Measurements from ENCODE around the gene PRPF38B.
"Not testable (repeated sequence)": the region's sequence is repeated elsewhere in the genome, so short reads cannot be mapped to it uniquely, and the experiment has no call there.

Gene PRPF38B

DNA sequence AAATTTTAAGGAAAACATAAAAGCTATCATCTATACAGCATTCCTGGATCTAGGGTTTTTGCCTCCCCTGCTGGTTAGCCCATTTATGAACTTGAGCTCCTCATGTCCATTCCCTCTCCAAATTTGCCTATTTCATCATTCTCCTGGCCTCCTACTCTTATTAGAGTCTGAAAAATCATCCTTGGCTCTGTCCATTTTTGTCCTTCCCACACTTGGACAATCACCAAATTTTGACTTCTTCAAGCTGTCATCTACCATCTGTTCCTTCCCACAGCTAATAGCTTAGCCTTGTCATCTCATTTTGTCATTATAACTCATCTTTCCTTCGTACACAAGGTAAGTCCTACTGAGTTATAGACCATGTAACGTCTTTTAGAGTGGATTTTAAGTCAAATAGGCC lies 29.0 kb upstream of the PRPF38B start:
- peaks cover 2% of the 10 kb centered on the region for H3K79me2 ChIP-seq (ENCODE audit: control insufficient read depth, insufficient read depth, low read length, unreplicated experiment)
- peaks cover 11% of the 10 kb centered on the region for H3K4me1 ChIP-seq (ENCODE audit: control insufficient read depth, insufficient read depth, low read length, unreplicated experiment)
- no peak overlapping the region for H3K4me3 ChIP-seq (ENCODE audit: low read depth, low read length)
- no peaks in the 10 kb centered on the region for H3K27me3 ChIP-seq (ENCODE audit: insufficient read depth, low read length)
- no peaks in the 10 kb centered on the region for H3K36me3 ChIP-seq (ENCODE audit: insufficient read depth, low read length)
- H3K27ac ChIP-seq (ENCODE audit: low read depth, low read length) = no peak overlapping the region
- H2AFZ ChIP-seq (ENCODE audit: low read length, unreplicated experiment) = no peak overlapping the region

DNA sequence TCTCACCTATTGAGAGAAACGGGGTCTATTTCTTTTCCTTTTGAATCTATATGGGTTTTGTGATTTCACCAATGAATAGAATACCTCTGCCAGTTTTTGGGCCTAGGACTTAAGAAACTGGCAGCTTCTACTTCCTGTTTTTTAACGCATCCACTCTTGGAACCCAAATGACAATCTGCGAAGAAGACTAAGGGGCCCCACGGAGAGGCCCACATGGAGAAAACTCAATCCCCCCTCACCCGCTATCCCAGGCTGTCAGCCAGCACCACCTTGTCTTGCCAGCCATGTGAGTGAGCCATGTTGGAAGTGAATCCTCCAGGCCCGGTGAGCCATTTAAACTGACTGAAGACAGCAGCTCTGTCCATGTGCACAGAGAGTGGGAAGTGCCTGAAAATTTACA lies 27.6 kb upstream of the PRPF38B start:
- no peak overlapping the region for H2AFZ ChIP-seq (ENCODE audit: low read length, unreplicated experiment)
- H3K79me2 ChIP-seq (ENCODE audit: control insufficient read depth, insufficient read depth, low read length, unreplicated experiment) = peaks cover 2% of the 10 kb centered on the region
- no peak overlapping the region for H3K4me3 ChIP-seq (ENCODE audit: low read depth, low read length)
- no peaks in the 10 kb centered on the region for H3K27me3 ChIP-seq (ENCODE audit: insufficient read depth, low read length)
- H3K27ac ChIP-seq (ENCODE audit: low read depth, low read length) = no peak overlapping the region
- H3K4me1 ChIP-seq (ENCODE audit: control insufficient read depth, insufficient read depth, low read length, unreplicated experiment) = peaks cover 9% of the 10 kb centered on the region
- no peaks in the 10 kb centered on the region for H3K36me3 ChIP-seq (ENCODE audit: insufficient read depth, low read length)

DNA sequence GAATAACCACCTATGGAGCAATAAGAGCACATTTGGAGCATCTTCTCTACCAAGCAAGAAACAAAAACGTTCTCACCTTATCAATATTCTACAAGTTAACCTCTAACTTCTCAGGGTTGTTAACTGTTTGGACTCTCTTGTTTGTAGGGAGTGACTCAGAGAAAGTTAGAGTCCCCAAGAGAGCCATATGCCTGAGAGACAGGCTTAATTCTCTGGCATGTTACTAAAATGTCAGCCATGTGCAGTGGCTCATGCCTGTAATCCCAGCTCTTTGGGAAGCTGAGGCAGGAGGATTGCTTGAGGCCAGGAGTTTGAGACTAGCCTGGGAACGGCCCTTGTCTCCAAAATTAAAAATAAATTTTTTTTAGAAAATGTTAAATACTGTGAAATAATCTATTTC lies 27.0 kb upstream of the PRPF38B start:
- peaks cover 8% of the 10 kb centered on the region for H3K4me1 ChIP-seq (ENCODE audit: control insufficient read depth, insufficient read depth, low read length, unreplicated experiment)
- H3K79me2 ChIP-seq (ENCODE audit: control insufficient read depth, insufficient read depth, low read length, unreplicated experiment) = peaks cover 2% of the 10 kb centered on the region
- no peaks in the 10 kb centered on the region for H3K36me3 ChIP-seq (ENCODE audit: insufficient read depth, low read length)
- no peak overlapping the region for H3K4me3 ChIP-seq (ENCODE audit: low read depth, low read length)
- H3K27ac ChIP-seq (ENCODE audit: low read depth, low read length) = no peak overlapping the region
- H3K27me3 ChIP-seq (ENCODE audit: insufficient read depth, low read length) = no peaks in the 10 kb centered on the region
- H2AFZ ChIP-seq (ENCODE audit: low read length, unreplicated experiment) = no peak overlapping the region

DNA sequence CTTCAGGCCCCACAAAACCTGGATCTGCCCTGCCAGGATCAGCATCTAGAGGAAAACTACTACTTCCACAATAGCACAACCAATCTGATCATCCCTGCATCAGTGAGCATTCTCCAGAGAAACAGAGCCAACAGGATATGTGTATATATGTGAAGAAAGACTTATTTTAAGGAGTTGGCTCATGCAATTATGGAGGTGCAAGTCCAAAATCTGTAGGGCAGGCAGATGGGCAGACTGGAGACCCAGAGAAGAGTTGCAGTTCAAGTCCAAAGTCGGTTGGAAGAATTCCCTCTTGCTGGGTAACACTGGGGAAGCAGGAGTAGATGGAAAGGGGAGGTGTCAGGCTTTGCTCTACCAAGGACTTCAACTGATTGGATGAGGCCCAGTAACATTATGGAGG lies 26.3 kb upstream of the PRPF38B start:
- Histone ChIP-seq H3K27me3 (ENCODE audit: insufficient read depth, low read length) (no peaks in the 10 kb centered on the region), H3K4me3 (ENCODE audit: low read depth, low read length) (no peak overlapping the region)

DNA sequence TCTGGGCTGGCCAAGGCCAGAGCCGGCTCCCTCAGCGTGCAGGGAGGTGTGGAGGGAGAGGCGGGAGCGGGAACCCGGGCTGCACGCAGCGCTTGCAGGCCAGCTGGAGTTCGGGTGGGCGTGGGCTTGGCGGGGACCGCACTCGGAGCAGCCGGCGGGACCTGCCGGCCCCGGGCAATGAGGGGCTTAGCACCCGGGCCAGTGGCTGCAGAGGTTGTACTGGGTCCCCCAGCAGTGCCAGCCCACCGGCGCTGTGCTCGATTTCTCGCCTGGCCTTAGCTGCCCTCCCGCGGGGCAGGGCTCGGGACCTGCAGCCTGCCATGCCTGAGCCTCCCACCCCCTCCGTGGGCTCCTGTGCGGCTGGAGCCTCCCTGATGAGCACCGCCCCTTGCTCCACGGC lies 24.7 kb upstream of the PRPF38B start:
- H3K4me1 ChIP-seq (ENCODE audit: control insufficient read depth, insufficient read depth, low read length, unreplicated experiment); H3K4me3 ChIP-seq (ENCODE audit: low read depth, low read length); H3K79me2 ChIP-seq (ENCODE audit: control insufficient read depth, insufficient read depth, low read length, unreplicated experiment); H3K27ac ChIP-seq (ENCODE audit: low read depth, low read length); H2AFZ ChIP-seq (ENCODE audit: low read length, unreplicated experiment); H3K27me3 ChIP-seq (ENCODE audit: insufficient read depth, low read length); H3K36me3 ChIP-seq (ENCODE audit: insufficient read depth, low read length): not testable (repeated sequence)

More for the DNA sequence above, 26.3 kb upstream of the PRPF38B start:
- Histone ChIP-seq H3K36me3 (ENCODE audit: insufficient read depth, low read length) (no peaks in the 10 kb centered on the region), H3K4me1 (ENCODE audit: control insufficient read depth, insufficient read depth, low read length, unreplicated experiment) (peaks cover 8% of the 10 kb centered on the region), H3K27ac (ENCODE audit: low read depth, low read length) (no peak overlapping the region), H2AFZ (ENCODE audit: low read length, unreplicated experiment) (no peak overlapping the region), H3K79me2 (ENCODE audit: control insufficient read depth, insufficient read depth, low read length, unreplicated experiment) (peaks cover 2% of the 10 kb centered on the region)

DNA sequence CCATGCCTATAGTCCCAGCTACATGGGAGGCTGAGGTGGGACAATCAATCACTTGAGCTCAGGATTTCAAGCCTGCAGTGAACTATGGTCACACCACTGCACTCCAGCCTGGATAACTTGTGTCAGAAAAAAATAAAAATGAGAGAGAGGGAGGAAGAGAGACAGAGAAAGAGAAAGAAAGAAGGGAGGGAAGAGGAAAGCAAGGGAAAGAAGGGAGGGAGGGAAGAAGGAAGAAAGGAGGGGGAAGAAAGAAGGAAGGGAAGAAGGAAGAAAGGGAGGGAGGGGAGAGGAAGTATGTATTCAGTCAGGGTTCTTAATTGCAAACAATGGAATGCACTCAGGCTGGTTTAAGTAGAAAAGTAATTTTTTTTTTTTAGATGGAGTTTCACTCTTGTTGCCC lies 23.3 kb upstream of the PRPF38B start:
- Histone ChIP-seq H3K4me1 (ENCODE audit: control insufficient read depth, insufficient read depth, low read length, unreplicated experiment) (no peaks in the 10 kb centered on the region), H3K27me3 (ENCODE audit: insufficient read depth, low read length) (peaks cover 5% of the 10 kb centered on the region; the same call in 1 of the 2 replicates), H3K27ac (ENCODE audit: low read depth, low read length) (no peak overlapping the region), H2AFZ (ENCODE audit: low read length, unreplicated experiment) (no peak overlapping the region), H3K36me3 (ENCODE audit: insufficient read depth, low read length) (no peaks in the 10 kb centered on the region), H3K79me2 (ENCODE audit: control insufficient read depth, insufficient read depth, low read length, unreplicated experiment) (no peaks in the 10 kb centered on the region), H3K4me3 (ENCODE audit: low read depth, low read length) (no peak overlapping the region)

- H3K79me2 ChIP-seq (ENCODE audit: control insufficient read depth, insufficient read depth, low read length, unreplicated experiment) = no peaks in the 10 kb centered on the region
- peaks cover 5% of the 10 kb centered on the region; the same call in 1 of the 2 replicates for H3K27me3 ChIP-seq (ENCODE audit: insufficient read depth, low read length)
- H3K4me3 ChIP-seq (ENCODE audit: low read depth, low read length) = no peak overlapping the region
- no peak overlapping the region for H2AFZ ChIP-seq (ENCODE audit: low read length, unreplicated experiment)
- no peaks in the 10 kb centered on the region for H3K4me1 ChIP-seq (ENCODE audit: control insufficient read depth, insufficient read depth, low read length, unreplicated experiment)
- no peak overlapping the region for H3K27ac ChIP-seq (ENCODE audit: low read depth, low read length)
- H3K36me3 ChIP-seq (ENCODE audit: insufficient read depth, low read length) = no peaks in the 10 kb centered on the region
Observed at GRCh38 chr1:108669679-108670078, 22.4 kb upstream of the PRPF38B start.

DNA sequence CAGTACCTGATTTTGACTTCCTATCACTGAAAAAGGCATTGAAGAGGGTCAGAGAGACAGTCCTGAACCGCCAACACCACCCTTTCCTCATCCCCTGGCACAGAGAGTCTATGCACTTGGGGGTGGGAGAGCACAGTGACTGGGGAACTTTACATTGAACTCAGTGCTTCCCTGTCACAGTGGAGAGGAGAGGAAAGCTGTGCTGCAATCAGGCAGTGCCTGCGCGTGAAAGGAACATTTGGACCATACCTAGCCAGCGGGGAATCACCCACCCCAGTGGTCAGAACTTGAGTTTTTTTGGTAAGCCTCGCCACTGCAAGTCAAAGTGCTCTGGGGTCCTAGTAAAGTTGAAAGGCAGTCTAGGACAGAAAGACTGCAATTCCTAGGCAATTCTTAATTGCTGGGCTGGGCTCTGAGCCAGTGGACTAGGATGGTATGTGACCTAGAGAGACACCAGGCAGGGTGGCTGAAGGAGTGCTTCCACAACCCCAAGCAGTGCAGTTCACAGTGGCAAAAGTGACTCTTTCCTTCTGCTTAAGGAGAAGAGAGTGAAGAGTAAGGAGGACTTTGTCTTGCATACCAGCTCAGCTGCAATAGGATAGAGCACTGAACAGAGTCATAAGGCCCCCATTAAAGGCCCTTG lies 21.9 kb upstream of the PRPF38B start:
- Histone ChIP-seq H3K36me3 (ENCODE audit: insufficient read depth, low read length) (no peaks in the 10 kb centered on the region), H2AFZ (ENCODE audit: low read length, unreplicated experiment) (no peak overlapping the region), H3K27ac (ENCODE audit: low read depth, low read length) (no peak overlapping the region), H3K27me3 (ENCODE audit: insufficient read depth, low read length) (peaks cover 5% of the 10 kb centered on the region; the same call in 1 of the 2 replicates), H3K4me1 (ENCODE audit: control insufficient read depth, insufficient read depth, low read length, unreplicated experiment) (no peaks in the 10 kb centered on the region), H3K79me2 (ENCODE audit: control insufficient read depth, insufficient read depth, low read length, unreplicated experiment) (no peaks in the 10 kb centered on the region), H3K4me3 (ENCODE audit: low read depth, low read length) (no peak overlapping the region)

DNA sequence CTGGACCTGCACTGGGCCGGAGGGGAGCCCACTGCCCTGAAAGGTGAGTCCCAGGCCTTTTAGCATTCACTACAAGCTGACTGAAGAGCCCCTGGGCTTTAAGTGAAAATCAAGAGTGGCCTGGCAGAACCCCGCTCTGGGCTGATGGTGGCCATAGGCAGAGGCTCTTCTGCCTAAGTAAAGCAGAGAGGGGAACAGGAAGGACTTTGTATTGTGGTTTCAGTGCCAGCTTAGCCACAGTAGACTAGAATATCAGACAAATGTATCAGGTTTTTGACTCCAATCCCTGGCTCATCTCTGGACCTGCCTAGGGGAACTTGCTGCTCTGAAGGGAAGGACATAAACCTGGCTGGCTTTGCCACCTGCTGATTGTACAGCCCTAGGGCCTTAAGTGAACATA lies 21.0 kb upstream of the PRPF38B start:
- Histone ChIP-seq H3K27ac (ENCODE audit: low read depth, low read length) (no peak overlapping the region), H2AFZ (ENCODE audit: low read length, unreplicated experiment) (no peak overlapping the region), H3K36me3 (ENCODE audit: insufficient read depth, low read length) (no peaks in the 10 kb centered on the region), H3K27me3 (ENCODE audit: insufficient read depth, low read length) (peaks cover 5% of the 10 kb centered on the region; the same call in 1 of the 2 replicates), H3K4me1 (ENCODE audit: control insufficient read depth, insufficient read depth, low read length, unreplicated experiment) (no peaks in the 10 kb centered on the region), H3K79me2 (ENCODE audit: control insufficient read depth, insufficient read depth, low read length, unreplicated experiment) (no peaks in the 10 kb centered on the region), H3K4me3 (ENCODE audit: low read depth, low read length) (no peak overlapping the region)

DNA sequence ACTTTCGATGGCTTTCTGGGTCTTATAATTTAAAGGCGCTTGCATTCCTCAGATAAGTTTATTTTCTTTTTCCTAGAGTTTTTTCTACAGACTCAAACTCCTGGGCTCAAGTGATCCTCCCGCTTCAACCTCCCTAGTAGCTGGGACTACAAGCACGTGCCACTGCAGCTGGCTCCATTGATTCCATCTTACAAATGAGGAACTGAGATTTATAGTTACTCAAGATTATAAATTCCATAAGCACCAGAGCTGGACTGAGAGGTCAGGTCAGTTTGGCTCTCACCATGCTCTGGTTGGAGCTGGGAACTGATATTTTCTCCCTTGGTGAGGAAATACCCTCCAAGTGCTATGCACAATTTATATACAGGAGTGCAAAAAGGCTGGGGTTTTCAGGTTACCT lies 13.4 kb upstream of the PRPF38B start:
- Histone ChIP-seq H3K36me3 (ENCODE audit: insufficient read depth, low read length) (no peaks in the 10 kb centered on the region), H3K4me3 (ENCODE audit: low read depth, low read length) (no peak overlapping the region), H3K79me2 (ENCODE audit: control insufficient read depth, insufficient read depth, low read length, unreplicated experiment) (no peaks in the 10 kb centered on the region)

DNA sequence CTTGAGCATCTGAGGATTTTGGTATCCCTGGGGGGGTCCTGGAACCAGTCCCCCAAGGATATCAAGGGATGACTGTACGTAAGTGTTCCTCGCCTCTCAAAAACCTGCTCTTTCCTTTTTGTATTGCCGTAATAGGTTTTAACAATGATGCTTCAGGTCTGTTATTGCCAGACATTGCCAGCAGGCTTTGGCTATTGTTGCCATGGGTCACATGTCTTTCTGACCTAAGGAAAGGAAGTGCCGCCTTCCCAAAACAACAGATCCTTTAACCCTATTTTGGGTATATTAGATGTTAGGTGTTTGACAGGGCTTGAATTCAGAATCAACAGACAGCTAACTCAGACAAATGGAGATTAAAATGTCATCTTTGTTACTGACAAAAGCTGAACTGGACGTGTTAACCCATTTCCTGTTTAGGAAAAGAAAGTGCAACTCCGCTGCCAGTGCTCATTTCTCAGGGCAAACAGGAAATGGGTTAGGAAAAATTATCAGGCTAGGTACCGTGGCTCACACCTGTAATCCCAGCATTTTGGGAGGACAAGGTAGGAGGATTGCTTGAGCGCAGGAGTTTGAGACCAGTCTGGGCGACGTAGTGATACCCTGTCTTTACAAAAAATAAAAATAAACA lies 12.4 kb upstream of the PRPF38B start:
- H3K27ac ChIP-seq (ENCODE audit: low read depth, low read length) = no peak overlapping the region
- no peaks in the 10 kb centered on the region for H3K36me3 ChIP-seq (ENCODE audit: insufficient read depth, low read length)
- no peaks in the 10 kb centered on the region for H3K4me1 ChIP-seq (ENCODE audit: control insufficient read depth, insufficient read depth, low read length, unreplicated experiment)
- no peak overlapping the region for H2AFZ ChIP-seq (ENCODE audit: low read length, unreplicated experiment)
- H3K4me3 ChIP-seq (ENCODE audit: low read depth, low read length) = no peak overlapping the region
- no peaks in the 10 kb centered on the region for H3K79me2 ChIP-seq (ENCODE audit: control insufficient read depth, insufficient read depth, low read length, unreplicated experiment)
- no peaks in the 10 kb centered on the region for H3K27me3 ChIP-seq (ENCODE audit: insufficient read depth, low read length)

More for the DNA sequence above, 13.4 kb upstream of the PRPF38B start:
- H2AFZ ChIP-seq (ENCODE audit: low read length, unreplicated experiment) = no peak overlapping the region
- H3K27me3 ChIP-seq (ENCODE audit: insufficient read depth, low read length) = no peaks in the 10 kb centered on the region
- no peaks in the 10 kb centered on the region for H3K4me1 ChIP-seq (ENCODE audit: control insufficient read depth, insufficient read depth, low read length, unreplicated experiment)
- no peak overlapping the region for H3K27ac ChIP-seq (ENCODE audit: low read depth, low read length)

All from ACC112 (cell line).